Measurements from ENCODE around the gene CDK9. TPM values are rescaled to one million over a fixed set of nuclear protein-coding genes. Genes with fewer than 3 reads are reported as not detected.
A peak's percentile ranks its signal among the peaks of the same experiment; 100 is the strongest.

Gene CDK9
- total RNA-seq, 1 experiment from 2014 or later: 68.0 TPM

- DNase-seq (ENCODE audit: low spot score): peak; percentile 31
- peak; percentile 52 for TF ChIP-seq CTCF (conservative IDR thresholded peaks at IDR 0.05; ENCODE audit: low read depth, low read length)
- TF ChIP-seq EZH2 (IDR thresholded peaks at IDR 0.05; ENCODE audit: borderline replicate concordance, low read depth, low read length, poor library complexity, severe bottlenecking): no peak
- intact Hi-C loops (cut with micrococcal nuclease; ENCODE audit: unreplicated experiment): loop anchor here (1.0 to 5.0 kb wide), 2 partner anchors 81 to 135 kb away; no protein-coding TSS in a partner anchor
- H3K4me3 ChIP-seq (ENCODE audit: low read depth, low read length, poor library complexity, severe bottlenecking): peak overlapping the region; percentile 77
- H3K4me1 ChIP-seq (ENCODE audit: insufficient read depth, low read length, poor library complexity, severe bottlenecking): peaks cover 6% of the 10 kb centered on the region
- ChIA-PET POLR2A (ENCODE audit: low non-redundant PET) (no interaction called here), CTCF (no interaction called here)
- peaks cover 49% of the 10 kb centered on the region for H3K36me3 ChIP-seq (ENCODE audit: insufficient read depth, low read length, poor library complexity, severe bottlenecking)
- no TSS peak for BruUV-seq (replicated peaks)
- H3K9me3 ChIP-seq (ENCODE audit: low read depth, low read length, poor library complexity, severe bottlenecking): no peaks in the 10 kb centered on the region
- peak overlapping the region; percentile 93 for H3K27ac ChIP-seq (ENCODE audit: low read depth, low read length, poor library complexity, severe bottlenecking)
- no peaks in the 10 kb centered on the region for H3K27me3 ChIP-seq (replicated peaks; ENCODE audit: insufficient read depth, low read depth, low read length, poor library complexity)
These were observed 905 bp downstream of the CDK9 start for GRCh38 chr9:127786773-127787104.

GRCh38 chr9:127788337-127789011 lies 2.6 kb downstream of the CDK9 start:
- intact Hi-C loops (cut with micrococcal nuclease; ENCODE audit: unreplicated experiment): loop anchor here (5.0 kb wide), 1 partner anchor 79 kb away; no protein-coding TSS in a partner anchor
- no peak for DNase-seq (ENCODE audit: low spot score)
- no TSS peak for BruUV-seq (replicated peaks)
- no peaks in the 10 kb centered on the region for H3K27me3 ChIP-seq (replicated peaks; ENCODE audit: insufficient read depth, low read depth, low read length, poor library complexity)
- no peak overlapping the region for H3K27ac ChIP-seq (ENCODE audit: low read depth, low read length, poor library complexity, severe bottlenecking)
- ChIA-PET CTCF (no interaction called here), POLR2A (ENCODE audit: low non-redundant PET) (no interaction called here)
- H3K4me1 ChIP-seq (ENCODE audit: insufficient read depth, low read length, poor library complexity, severe bottlenecking): peaks cover 6% of the 10 kb centered on the region
- TF ChIP-seq CTCF (conservative IDR thresholded peaks at IDR 0.05; ENCODE audit: low read depth, low read length) (no peak), EZH2 (IDR thresholded peaks at IDR 0.05; ENCODE audit: borderline replicate concordance, low read depth, low read length, poor library complexity, severe bottlenecking) (no peak)
- peaks cover 58% of the 10 kb centered on the region for H3K36me3 ChIP-seq (ENCODE audit: insufficient read depth, low read length, poor library complexity, severe bottlenecking)
- no peaks in the 10 kb centered on the region for H3K9me3 ChIP-seq (ENCODE audit: low read depth, low read length, poor library complexity, severe bottlenecking)
- no peak overlapping the region for H3K4me3 ChIP-seq (ENCODE audit: low read depth, low read length, poor library complexity, severe bottlenecking)

DNA sequence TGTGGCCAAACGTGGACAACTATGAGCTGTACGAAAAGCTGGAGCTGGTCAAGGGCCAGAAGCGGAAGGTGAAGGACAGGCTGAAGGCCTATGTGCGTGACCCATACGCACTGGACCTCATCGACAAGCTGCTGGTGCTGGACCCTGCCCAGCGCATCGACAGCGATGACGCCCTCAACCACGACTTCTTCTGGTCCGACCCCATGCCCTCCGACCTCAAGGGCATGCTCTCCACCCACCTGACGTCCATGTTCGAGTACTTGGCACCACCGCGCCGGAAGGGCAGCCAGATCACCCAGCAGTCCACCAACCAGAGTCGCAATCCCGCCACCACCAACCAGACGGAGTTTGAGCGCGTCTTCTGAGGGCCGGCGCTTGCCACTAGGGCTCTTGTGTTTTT lies 3.3 kb downstream of the CDK9 start:
- H3K27ac ChIP-seq (ENCODE audit: low read depth, low read length, poor library complexity, severe bottlenecking): no peak overlapping the region
- ChIA-PET CTCF (no interaction called here), POLR2A (ENCODE audit: low non-redundant PET) (no interaction called here)
- intact Hi-C loops (cut with micrococcal nuclease; ENCODE audit: unreplicated experiment): loop anchor here (5.0 kb wide), 1 partner anchor 78 kb away; no protein-coding TSS in a partner anchor
- H3K36me3 ChIP-seq (ENCODE audit: insufficient read depth, low read length, poor library complexity, severe bottlenecking): peaks cover 58% of the 10 kb centered on the region
- no peak for TF ChIP-seq EZH2 (IDR thresholded peaks at IDR 0.05; ENCODE audit: borderline replicate concordance, low read depth, low read length, poor library complexity, severe bottlenecking)
- H3K9me3 ChIP-seq (ENCODE audit: low read depth, low read length, poor library complexity, severe bottlenecking): no peaks in the 10 kb centered on the region
- H3K27me3 ChIP-seq (replicated peaks; ENCODE audit: insufficient read depth, low read depth, low read length, poor library complexity): no peaks in the 10 kb centered on the region
- DNase-seq (ENCODE audit: low spot score): no peak
- BruUV-seq (replicated peaks): no TSS peak
- peaks cover 6% of the 10 kb centered on the region for H3K4me1 ChIP-seq (ENCODE audit: insufficient read depth, low read length, poor library complexity, severe bottlenecking)
- H3K4me3 ChIP-seq (ENCODE audit: low read depth, low read length, poor library complexity, severe bottlenecking): no peak overlapping the region
